Large intestine (tissue), 12 donors: ENCODE results near the gene ZMIZ2. TPM values are rescaled to one million over a fixed set of nuclear protein-coding genes. Genes with fewer than 3 reads are reported as not detected.
"Not testable (repeated sequence)": the region's sequence is repeated elsewhere in the genome, so short reads cannot be mapped to it uniquely, and the experiment has no call there.

Source experiments
- DNase-seq, 2 donors: peaks; one replicate each; pipeline versions ENCODE4 v3.0.0 to v3.0.0-alpha.2; 2013
- H3K27ac ChIP-seq: one replicate; pipeline ENCODE4 v1.5.1; 2013; ENCODE audit warnings: low read length
- H3K27me3 ChIP-seq: 2 replicates; pipeline ENCODE4 v1.6.1; 2013; ENCODE audit warnings: low read length; ENCODE audit not compliant: control insufficient read depth, insufficient read depth
- H3K36me3 ChIP-seq: 2 replicates; pipeline ENCODE4 v1.6.1; 2013; ENCODE audit warnings: low read length; ENCODE audit not compliant: control insufficient read depth, insufficient read depth
- H3K4me1 ChIP-seq: one replicate; pipeline ENCODE4 v1.6.1; 2013; ENCODE audit warnings: low read length; ENCODE audit not compliant: control insufficient read depth, insufficient read depth
- H3K4me3 ChIP-seq: one replicate; pipeline ENCODE4 v1.5.1; 2013; ENCODE audit warnings: low read length
- H3K9me3 ChIP-seq: one replicate; pipeline ENCODE4 v1.6.1; 2013; ENCODE audit warnings: mild to moderate bottlenecking, low read depth, low read length, moderate library complexity; ENCODE audit not compliant: control insufficient read depth
- WGBS: methylation state at CpG from one replicate; pipeline ENCODE4 v1.1.5; 2013; ENCODE audit warnings: low lambda C conversion rate; ENCODE audit not compliant: insufficient coverage; 5-methylcytosine and 5-hydroxymethylcytosine counted together
- long read RNA-seq, 11 donors: transcript quantifications; one replicate each; lab custom pipeline, GENCODE V29; 2026
- polyA plus RNA-seq: library from polyadenylated mRNA; unstranded; fragments of 120-200 nt; gene quantifications from one replicate; pipeline ENCODE4 v1.2.1, GENCODE V29; 2013

ZMIZ2 gene, protein sequence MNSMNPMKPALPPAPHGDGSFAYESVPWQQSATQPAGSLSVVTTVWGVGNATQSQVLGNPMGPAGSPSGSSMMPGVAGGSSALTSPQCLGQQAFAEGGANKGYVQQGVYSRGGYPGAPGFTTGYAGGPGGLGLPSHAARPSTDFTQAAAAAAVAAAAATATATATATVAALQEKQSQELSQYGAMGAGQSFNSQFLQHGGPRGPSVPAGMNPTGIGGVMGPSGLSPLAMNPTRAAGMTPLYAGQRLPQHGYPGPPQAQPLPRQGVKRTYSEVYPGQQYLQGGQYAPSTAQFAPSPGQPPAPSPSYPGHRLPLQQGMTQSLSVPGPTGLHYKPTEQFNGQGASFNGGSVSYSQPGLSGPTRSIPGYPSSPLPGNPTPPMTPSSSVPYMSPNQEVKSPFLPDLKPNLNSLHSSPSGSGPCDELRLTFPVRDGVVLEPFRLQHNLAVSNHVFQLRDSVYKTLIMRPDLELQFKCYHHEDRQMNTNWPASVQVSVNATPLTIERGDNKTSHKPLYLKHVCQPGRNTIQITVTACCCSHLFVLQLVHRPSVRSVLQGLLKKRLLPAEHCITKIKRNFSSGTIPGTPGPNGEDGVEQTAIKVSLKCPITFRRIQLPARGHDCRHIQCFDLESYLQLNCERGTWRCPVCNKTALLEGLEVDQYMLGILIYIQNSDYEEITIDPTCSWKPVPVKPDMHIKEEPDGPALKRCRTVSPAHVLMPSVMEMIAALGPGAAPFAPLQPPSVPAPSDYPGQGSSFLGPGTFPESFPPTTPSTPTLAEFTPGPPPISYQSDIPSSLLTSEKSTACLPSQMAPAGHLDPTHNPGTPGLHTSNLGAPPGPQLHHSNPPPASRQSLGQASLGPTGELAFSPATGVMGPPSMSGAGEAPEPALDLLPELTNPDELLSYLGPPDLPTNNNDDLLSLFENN
- polyA plus RNA-seq = 86.2 TPM
- long read RNA-seq, donor 1, partial matches to known transcripts = 21 of 23 reads
- long read RNA-seq, donor 1, other reads (novel, unspliced or antisense) = 0 of 23 reads
- long read RNA-seq, donor 2, full-length matches to known transcripts = 2 of 16 reads
- long read RNA-seq, donor 2, partial matches to known transcripts = 14 of 16 reads
- long read RNA-seq, donor 2, other reads (novel, unspliced or antisense) = 0 of 16 reads
- long read RNA-seq, donor 3, partial matches to known transcripts = 60 of 62 reads
- long read RNA-seq, donor 3, other reads (novel, unspliced or antisense) = 0 of 62 reads
- long read RNA-seq, donor 4 = 0 reads
- long read RNA-seq, donor 5, partial matches to known transcripts = 13 of 14 reads
- long read RNA-seq, donor 5, other reads (novel, unspliced or antisense) = 0 of 14 reads
- long read RNA-seq, donor 6, transcript ZMIZ2-212 (2 exons, 724 nt) = major isoform, 7 of 29 reads
- long read RNA-seq, donor 6, partial matches to known transcripts = 16 of 29 reads
- long read RNA-seq, donor 6, other reads (novel, unspliced or antisense) = 5 of 29 reads
- long read RNA-seq, donor 7, partial matches to known transcripts = 0 of 5 reads
- long read RNA-seq, donor 7, other reads (novel, unspliced or antisense) = 0 of 5 reads
- long read RNA-seq, donor 8, partial matches to known transcripts = 17 of 24 reads
- long read RNA-seq, donor 8, other reads (novel, unspliced or antisense) = 0 of 24 reads
- long read RNA-seq, donor 9, partial matches to known transcripts = 20 of 24 reads
- long read RNA-seq, donor 9, other reads (novel, unspliced or antisense) = 0 of 24 reads
- long read RNA-seq, donor 10, full-length matches to known transcripts = 4 of 14 reads
- long read RNA-seq, donor 10, partial matches to known transcripts = 10 of 14 reads
- long read RNA-seq, donor 10, other reads (novel, unspliced or antisense) = 0 of 14 reads
- long read RNA-seq, donor 11, partial matches to known transcripts = 14 of 16 reads
- long read RNA-seq, donor 11, other reads (novel, unspliced or antisense) = 0 of 16 reads

DNA sequence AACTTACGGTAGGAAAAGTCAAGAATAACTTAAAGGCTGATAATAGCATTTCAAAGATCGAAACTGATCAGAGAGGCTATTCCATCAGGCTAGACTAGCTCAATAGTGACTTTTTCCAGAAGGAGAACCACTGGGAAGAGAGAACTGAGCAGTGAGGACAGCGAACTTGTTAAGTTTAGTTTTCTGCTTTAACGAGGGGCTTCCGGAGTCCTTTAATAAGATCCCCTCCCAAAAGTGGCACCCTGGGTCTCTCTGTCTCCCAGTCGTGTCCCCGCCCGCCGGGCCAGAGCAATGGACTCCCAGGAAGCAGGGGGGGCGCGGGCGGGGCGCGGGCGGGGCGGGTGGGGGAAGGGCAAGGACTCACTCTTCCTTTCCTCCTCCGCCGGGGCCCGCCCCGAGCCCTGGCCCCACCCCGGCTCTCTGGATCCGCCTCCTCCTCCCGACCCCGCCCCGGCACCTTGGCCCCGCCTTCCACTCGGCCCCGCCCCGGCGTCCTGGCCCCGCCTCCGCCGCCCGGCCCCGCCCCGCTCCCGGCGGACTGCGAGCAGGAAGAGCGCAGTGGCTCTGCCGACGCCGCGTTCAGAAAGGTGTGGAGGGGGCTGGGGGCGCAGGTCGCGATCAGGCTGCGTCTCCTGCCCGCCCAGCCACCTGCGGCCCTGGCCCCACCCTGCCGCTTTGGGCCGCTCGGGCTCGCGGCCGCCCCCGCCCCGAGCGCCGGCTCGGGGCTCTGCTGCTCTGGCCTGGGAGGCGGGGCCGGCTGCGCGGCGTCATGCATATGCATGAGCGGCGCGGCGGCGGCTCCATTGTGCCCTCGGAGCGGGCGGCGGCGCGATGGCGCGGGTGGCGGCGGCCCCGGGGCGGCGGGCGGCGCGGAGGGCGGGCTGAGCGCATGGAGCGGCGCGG lies at the start of gene ZMIZ2:
ZMIZ2 (plus strand) TSS at position 803 of the 903 bp plus-strand sequence. CDS start 7,403 bp downstream, outside the sequence.
- Histone ChIP-seq H3K27ac (peak within 1 kb of the TSS; percentile 93), H3K4me3 (peak within 1 kb of the TSS; percentile 95), H3K36me3 (peaks cover 3% of the 10 kb centered on the region), H3K9me3 (no peaks in the 10 kb centered on the region), H3K4me1 (peaks cover 31% of the 10 kb centered on the region), H3K27me3 (no peaks in the 10 kb centered on the region)
- WGBS = 17% methylated on average over 1 of the region's 92 CpGs
- peak; percentile 89 to 94 for DNase-seq

DNA sequence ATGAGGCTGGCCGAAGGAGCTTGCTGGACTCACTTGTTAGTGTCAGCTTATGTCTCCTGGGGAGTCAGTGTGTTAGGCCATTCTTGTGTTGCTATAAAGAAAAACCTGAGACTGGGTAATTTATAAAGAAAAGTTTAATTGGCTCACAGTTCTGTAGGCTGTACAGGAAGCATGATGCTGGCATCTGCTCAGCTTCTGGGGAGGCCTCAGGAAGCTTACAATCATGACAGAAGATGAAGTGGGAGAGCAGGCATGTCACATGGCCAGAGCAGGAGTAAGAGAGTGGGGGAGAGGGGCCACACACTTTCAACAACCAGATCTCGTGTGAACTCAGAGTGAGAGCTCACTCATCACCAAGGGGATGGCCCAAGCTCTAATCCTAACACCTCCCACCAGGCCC lies 49.0 kb upstream of the ZMIZ2 start:
- WGBS = no CpG with 5 or more reads among the region's 2 CpGs
- H3K36me3 ChIP-seq = peaks cover 83% of the 10 kb centered on the region

DNA sequence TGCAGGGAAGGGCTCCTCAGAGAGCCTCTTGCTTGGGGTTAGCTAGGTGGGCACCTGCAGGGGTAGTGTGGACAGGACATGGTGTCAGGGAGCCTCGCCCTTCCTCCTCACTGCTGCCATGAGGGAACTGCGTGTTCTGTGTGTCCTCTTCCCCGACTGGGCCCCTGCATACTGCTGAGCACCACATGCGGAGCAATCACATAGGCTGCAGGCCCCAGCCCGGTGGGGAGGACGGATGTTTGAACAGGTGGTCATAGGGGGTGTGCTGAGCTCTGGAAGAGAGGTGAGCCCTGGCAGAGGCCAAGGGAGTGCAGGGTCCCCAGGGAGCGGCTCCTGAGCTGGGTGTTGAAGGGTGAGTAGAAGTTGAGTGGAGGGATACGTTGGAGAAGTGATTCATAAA lies 48.3 kb upstream of the ZMIZ2 start:
- Histone ChIP-seq H3K4me3 (no peak overlapping the region), H3K27ac (no peak overlapping the region), H3K9me3 (no peaks in the 10 kb centered on the region), H3K27me3 (no peaks in the 10 kb centered on the region), H3K36me3 (peaks cover 77% of the 10 kb centered on the region), H3K4me1 (no peaks in the 10 kb centered on the region)
- no peak for DNase-seq
- WGBS = no CpG with 5 or more reads among the region's 8 CpGs

More for the DNA sequence above, 49.0 kb upstream of the ZMIZ2 start:
- not testable (repeated sequence) for H3K27ac ChIP-seq, H3K4me3 ChIP-seq, H3K27me3 ChIP-seq, H3K4me1 ChIP-seq, H3K9me3 ChIP-seq, DNase-seq

DNA sequence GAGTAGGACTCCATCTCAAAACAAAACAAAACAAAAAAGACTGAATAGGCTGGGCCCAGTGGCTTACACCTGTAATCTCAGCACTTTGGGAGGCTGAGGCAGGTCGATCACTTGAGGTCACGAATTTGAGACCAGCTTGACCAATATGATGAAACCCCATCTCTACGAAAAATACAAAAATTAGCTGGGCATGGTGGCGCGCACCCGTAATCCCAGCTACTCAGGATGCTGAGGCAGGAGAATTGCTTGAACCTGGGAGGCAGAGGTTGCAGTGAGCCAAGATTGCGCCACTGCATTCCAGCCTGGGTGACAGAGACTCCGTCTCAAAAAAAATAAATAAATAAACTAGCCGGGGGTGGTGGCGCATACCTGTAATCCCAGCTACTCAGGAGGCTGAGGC lies 45.3 kb upstream of the ZMIZ2 start:
- H3K4me3 ChIP-seq, H3K4me1 ChIP-seq, H3K27me3 ChIP-seq, H3K27ac ChIP-seq, H3K9me3 ChIP-seq, DNase-seq: not testable (repeated sequence)
- 100% methylated on average over 1 of the region's 10 CpGs for WGBS
- peaks cover 69% of the 10 kb centered on the region for H3K36me3 ChIP-seq

DNA sequence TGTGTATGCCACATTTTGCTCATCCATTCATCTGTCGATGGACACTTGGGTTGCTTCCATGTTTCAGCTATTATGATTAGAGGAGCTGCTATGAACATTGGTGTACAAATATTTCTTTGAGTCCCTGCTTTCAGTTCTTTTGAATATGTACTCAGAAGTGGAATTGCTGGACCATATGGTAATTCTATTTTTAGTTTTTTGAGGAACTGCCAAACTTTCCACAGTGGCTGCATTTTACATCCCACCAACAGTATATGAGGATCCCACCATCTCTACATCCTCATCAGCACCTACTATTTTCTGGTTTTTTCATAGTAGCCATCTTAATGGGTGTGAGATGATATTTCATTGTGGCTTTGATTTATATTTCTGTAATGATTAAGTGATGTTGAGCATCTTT lies 44.7 kb upstream of the ZMIZ2 start:
- no peak for DNase-seq
- peaks cover 69% of the 10 kb centered on the region for H3K36me3 ChIP-seq
- 100% methylated on average over 1 of the region's 1 CpG for WGBS

DNA sequence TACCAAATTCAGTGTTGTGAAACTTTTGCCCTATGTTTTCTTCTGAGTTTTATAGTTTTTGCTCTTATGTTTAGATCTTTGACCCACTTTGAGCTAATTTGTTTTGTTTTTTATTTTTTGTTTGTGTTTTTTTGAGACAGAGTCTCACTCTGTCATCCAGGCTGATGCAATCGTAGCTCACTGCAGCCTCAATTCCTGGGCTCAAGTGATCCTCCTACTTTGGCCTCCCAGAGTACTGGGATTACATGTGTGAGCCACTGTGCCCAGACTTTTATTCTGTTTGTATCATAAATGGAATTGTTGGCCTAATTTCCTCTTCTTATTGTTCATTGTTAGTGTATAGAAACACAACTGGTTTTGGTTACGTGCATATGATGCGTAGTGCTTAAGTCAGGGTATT lies 43.2 kb upstream of the ZMIZ2 start:
- H3K4me3 ChIP-seq = no peak overlapping the region
- H3K4me1 ChIP-seq = no peaks in the 10 kb centered on the region
- no peak overlapping the region for H3K27ac ChIP-seq
- DNase-seq = no peak
- H3K9me3 ChIP-seq = no peaks in the 10 kb centered on the region
- WGBS = 100% methylated on average over 1 of the region's 3 CpGs
- H3K27me3 ChIP-seq = no peaks in the 10 kb centered on the region
- peaks cover 65% of the 10 kb centered on the region for H3K36me3 ChIP-seq

More for the DNA sequence above, 44.7 kb upstream of the ZMIZ2 start:
- H3K27ac ChIP-seq = no peak overlapping the region
- no peaks in the 10 kb centered on the region for H3K27me3 ChIP-seq
- no peaks in the 10 kb centered on the region for H3K4me1 ChIP-seq
- no peaks in the 10 kb centered on the region for H3K9me3 ChIP-seq
- no peak overlapping the region for H3K4me3 ChIP-seq

DNA sequence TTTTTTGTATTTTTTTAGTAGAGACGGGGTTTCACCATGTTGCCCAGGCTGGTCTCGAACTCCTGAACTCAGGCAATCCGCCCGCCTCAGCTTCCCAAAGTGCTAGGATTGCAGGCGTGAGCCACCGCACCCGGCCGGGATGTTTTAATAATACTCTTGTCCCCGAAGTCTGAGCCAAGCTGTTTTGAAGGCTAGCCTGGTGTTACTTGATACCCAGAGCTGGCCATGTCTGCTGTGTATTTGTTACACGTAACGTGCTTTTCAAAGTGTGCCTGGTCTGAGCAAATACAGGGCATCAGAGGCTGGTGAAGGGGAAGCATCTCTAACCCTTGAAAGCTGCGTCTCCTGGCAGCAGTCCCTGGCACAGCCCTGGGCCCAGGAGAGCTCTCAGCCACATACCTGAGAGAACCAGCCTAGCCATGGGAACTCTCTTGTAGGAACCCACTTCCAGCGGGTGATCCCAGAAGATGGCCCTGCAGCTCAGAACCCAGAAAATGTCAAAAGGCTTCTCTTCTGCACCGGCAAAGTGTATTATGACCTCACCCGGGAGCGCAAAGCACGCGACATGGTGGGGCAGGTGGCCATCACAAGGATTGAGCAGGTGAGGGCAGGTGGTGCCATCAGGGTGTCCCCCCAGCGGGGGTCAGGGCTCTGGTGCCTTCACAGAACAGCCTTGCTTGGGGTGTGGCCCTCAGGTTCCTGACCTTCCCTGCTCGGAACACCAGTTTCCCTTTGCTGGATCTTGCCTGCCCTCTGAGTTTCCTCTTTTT lies 41.7 kb upstream of the ZMIZ2 start:
- Histone ChIP-seq H3K36me3 (peaks cover 49% of the 10 kb centered on the region), H3K4me1 (no peaks in the 10 kb centered on the region), H3K9me3 (no peaks in the 10 kb centered on the region), H3K27ac (no peak overlapping the region), H3K4me3 (no peak overlapping the region), H3K27me3 (no peaks in the 10 kb centered on the region)
- no peak for DNase-seq
- WGBS = no CpG with 5 or more reads among the region's 20 CpGs

DNA sequence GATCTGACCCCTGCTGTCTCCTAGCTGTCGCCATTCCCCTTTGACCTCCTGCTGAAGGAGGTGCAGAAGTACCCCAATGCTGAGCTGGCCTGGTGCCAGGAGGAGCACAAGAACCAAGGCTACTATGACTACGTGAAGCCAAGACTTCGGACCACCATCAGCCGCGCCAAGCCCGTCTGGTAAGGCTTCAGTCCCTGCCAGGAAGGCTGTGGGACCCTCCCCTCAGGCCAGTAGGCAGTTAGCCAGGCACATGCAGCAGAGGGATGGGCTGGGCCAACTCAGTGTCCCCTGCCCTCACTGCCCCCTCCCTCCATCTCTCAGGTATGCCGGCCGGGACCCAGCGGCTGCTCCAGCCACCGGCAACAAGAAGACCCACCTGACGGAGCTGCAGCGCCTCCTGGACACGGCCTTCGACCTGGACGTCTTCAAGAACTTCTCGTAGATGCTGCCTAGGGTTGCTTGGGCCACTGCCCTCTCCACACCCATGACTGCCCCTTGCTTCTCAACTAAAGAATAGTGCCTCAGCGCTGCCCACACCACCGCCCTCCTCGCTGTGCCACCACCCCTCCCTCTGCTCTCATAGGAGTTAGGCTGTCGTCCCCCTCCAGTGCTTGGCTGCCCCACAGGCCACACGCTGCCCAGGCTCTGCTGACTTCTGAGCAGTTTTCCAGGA lies 41.0 kb upstream of the ZMIZ2 start:
- H3K27me3 ChIP-seq = no peaks in the 10 kb centered on the region
- peaks cover 4% of the 10 kb centered on the region for H3K4me1 ChIP-seq
- H3K9me3 ChIP-seq = no peaks in the 10 kb centered on the region
- DNase-seq = no peak
- no peak overlapping the region for H3K4me3 ChIP-seq
- H3K36me3 ChIP-seq = peaks cover 44% of the 10 kb centered on the region
- no peak overlapping the region for H3K27ac ChIP-seq
- WGBS = no CpG with 5 or more reads among the region's 21 CpGs
